ENCODE results near the gene HOXA7.
A peak's percentile ranks its signal among the peaks of the same experiment; 100 is the strongest.

HOXA7 gene

DNA sequence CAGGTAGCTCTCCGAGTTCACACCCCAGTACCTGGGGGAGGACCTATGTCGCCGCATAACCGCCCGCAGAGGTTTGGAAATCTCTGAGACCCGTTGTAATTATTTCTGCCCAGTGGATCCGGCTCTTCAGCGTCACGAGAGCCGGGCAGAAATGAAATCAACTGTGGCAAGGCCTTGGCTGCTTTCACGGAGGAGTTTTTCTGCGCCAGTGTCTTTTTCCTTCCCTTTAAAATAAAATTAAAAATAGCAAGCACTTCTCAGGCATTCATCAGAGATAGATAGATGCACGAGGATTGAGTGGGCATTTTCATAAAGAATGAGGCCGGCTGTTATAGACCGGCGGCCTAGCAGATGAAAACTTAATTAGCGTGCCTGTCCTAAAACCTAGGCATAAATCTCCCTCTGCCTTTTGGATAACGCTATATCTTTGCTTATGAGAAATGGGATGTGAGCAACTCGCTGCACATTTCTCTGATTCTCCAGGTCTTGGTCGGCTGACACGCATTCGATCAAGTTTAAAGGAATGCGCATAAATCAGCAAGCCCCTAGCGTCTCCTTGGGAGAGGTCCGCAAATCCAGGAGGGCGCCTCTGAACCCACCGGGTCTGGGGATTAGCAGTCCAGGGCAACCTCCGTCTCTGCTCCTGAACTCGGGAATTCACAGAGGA is 37.0 kb upstream of the HOXA7 start:
- DNase-seq, result no peak

GRCh38 chr7:27192546-27193334 is 36.3 kb upstream of the HOXA7 start:
- DNase-seq, result no peak

DNA sequence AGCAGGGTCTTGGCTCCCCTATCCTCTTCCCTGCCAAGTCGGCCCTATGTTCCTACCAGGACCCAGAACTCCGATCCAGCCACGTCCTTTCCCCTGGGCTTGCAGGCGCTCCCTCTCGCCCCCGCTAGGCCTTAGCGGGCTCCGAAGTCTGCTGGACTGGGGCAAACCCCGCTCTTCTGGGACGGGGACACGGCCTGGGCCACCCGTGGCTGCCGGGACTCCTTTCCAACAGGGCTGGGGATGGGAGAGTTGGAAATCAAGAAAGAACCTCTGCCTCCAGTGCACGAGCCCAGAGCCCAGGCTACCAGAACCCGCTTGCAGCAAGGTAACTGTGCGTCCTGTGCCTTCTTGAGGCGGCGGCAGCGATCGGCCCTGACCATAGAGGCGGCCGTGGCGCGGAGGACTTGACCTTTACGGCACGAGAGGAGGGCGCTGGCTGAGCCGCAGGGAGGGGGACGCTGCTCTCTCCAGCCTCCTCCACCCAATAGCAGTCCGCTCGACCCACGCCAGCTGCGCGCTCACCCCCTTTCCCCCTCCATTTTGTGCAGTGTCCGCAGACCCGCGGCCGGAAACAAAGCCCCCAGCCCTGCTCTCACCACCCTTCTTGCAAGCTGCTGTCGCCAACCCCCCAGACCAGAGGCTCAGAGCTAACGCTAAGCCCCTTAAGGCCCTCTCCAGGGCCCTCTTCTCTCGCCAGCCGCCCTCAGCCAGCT is 35.5 kb upstream of the HOXA7 start:
- DNase-seq, result no peak

DNA sequence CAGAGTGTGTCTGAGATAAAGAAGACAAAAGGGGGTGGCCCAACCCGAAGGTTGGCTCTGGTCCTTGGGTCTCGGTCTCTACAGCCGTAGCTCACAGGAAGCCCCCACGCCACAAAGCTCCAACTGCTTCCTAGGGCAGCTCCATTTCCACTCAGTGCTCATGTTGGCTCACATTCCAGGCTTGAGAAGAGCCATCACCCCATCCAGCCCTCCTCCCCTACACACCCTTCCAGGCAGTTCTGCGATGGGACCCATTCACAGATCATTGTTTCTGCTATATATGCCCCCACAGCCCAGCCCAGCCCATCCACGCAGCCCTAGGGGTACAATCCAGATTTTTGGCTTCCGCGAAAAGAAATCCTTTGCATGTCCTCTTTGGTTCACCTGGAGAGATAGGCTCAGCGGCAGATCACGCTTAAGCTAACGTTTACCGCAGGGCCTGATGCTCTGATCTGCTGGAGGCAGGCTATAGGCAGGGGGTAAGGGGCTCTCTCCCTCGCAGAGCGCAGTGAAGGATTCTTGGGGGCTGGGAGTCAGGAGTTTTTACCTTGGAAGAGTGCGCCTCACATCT is 34.8 kb upstream of the HOXA7 start:
- DNase-seq, result no peak

- DNase-seq, result no peak
These were observed 33.7 kb upstream of the HOXA7 start for GRCh38 chr7:27189997-27190748.

GRCh38 chr7:27189295-27189996 is 33.0 kb upstream of the HOXA7 start:
- DNase-seq, result no peak

DNA sequence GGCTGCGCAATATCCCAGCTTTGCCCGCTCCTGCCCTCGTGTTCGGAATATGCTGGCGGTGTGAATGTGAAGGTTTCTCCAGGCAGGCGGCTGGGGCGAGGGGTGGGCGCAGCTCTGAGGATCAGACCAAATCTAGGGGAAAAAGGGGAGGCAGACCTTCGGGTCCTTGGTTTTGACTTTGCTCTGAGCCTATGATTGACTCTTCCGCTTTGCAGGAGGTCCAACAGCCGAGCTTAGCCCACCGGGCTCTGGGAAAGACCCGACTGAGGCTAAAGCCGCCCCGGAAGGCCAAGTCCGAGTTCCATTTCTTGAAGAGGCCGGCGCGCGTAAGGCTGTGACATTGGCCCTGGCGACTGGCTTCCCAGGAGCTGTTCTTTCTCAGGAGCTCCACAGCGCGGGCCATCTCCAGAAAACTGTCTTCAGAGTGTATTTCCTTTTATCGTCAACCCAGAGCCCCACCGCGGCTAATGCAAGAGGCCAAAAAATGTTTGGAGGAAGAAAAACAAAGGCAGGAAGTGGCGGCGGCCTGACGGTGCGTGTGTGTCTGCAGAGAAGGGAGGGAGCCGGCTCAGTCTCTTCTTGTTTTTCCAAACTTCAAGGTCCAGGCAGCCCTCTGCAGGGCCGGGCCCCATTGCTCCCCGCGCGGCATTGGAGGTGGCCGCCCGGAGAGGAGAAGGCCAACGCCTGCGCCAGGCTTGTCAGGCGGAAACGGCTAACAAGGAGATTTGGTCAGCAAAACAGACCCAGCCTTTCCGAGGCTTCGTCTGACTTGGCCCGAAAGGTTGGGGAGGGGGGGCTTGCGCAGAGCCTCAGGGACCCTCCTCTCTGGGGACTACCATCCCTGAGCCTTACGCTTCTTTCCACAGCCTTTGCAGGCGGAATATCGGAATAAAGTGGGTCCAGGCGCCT is 32.2 kb upstream of the HOXA7 start:
- DNase-seq, result no peak

- DNase-seq, result no peak
These were observed 31.3 kb upstream of the HOXA7 start for GRCh38 chr7:27187475-27188385.

DNA sequence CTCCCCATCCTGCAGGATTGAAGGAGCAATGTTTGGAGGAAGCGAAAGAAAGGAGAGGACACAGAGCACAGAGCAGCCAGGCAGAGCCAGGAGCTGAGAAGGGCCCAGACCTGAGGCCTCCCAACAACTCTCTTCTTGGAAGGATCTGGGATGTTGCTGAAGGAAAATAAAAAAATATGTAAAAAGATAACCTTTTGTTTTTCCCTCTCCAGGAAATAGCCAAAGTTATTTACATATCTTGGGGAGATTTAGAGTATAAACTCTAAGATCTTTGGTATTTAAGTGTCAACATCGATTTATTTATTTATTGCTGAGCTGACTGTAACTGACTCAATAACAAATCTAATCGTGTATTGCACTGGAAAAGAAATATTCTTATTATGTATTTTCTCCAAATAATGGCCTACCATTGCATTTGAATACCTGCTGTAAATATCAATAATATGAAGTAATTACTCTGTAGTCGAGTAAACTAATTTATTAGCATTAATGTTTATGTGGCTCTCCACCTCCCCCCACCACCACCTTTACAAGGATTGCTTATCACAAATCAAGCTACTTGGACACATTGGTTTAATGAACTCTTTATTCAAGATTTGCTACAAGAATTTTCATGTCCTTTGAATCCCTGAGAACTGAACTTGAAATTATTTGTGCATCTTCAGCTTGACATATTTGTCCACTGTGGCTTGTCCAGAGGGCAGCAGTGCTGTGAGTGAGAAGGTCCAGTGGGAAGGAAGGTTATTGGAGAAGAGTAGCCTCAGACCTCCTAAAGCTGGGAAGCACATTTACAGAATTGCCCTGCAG is 30.4 kb upstream of the HOXA7 start:
- no peak for DNase-seq

GRCh38 chr7:27185854-27186667 is 29.6 kb upstream of the HOXA7 start:
- no peak for DNase-seq

GRCh38 chr7:27185013-27185853 is 28.8 kb upstream of the HOXA7 start, which contains the start of gene HOXA11:
TSS of gene HOXA11 (minus strand) at chr7:27185232. CDS start at chr7:27185144, 88 bp downstream.
- no peak for DNase-seq

DNA sequence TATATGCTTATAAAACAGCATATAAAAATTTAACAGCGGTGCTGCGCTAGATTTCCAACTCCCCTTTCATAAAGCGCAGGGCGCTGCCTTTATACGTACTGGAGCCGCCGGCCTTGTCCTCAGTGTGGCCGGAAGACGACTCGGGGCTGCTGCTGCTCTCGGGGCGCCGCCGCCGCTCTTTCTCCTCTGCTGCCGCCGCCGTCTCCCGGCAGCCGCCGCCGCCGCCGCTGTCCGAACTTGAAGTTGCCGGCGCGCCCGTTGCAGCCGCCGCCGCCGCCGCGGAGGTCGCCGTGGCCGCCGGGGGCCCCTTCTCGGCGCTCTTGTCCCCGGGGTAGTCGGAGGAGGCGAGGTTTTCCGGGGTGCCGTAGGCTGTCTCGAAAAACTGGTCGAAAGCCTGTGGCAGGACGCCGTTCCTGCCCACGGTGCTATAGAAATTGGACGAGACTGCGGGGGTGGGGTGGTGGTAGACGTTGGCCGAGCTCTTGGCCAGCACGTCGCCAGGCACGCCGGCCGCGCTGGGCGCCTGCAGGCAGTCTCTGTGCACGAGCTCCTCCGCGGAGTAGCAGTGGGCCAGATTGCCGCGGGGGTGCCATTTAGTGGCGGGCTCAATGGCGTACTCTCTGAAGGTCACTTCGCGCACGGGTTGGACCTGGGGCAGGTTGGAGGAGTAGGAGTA is 28.0 kb upstream of the HOXA7 start:
- DNase-seq, result no peak

DNA sequence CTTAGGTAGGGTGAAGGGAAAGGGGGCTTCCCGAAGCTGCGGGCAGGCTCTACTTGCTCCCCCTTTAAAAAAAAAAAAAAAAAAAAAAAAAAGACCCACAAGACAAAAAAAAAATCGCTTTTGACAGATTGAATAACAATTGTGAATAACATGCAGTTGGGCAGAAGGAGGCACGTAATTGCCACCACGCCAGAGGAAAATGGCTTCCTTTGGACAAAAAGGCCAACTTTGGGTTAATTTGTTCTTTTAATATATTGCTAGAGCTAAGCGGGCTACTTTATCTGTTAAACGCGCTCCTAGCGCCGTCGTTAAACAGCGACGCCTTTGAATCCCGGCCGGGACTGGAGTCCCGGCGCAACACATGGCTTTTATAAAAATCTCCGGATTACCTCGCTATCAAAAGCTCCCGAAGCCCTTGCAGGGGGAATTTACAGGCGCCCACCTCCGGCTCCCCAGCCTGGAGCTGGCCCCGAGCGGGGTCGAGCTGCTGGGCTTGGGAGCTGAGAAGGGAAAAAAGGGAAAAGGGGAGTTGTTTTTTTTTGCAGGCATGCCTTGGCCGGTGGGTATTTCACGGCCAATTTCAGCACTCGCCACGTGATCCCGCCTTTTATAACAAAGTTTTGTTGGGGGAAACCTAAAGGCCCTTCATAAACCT is 27.3 kb upstream of the HOXA7 start:
- DNase-seq, result peak in 1 of 2 experiments; percentile 46

- DNase-seq, result peak in 1 of 2 experiments; percentile 10
These were observed 26.6 kb upstream of the HOXA7 start for GRCh38 chr7:27182861-27183681.
